Neuronal stem cell (in vitro differentiated cells): ENCODE results near the gene ACYP2.

Experiments
- DNase-seq: peaks from one replicate; pipeline ENCODE4 v3.0.0-alpha.2; 2013; ENCODE audit warnings: low spot score
- H2AFZ ChIP-seq: one replicate; pipeline ENCODE4 v1.6.1; 2013; ENCODE audit warnings: mild to moderate bottlenecking, low read length, inconsistent platforms
- H2AK5ac ChIP-seq: 2 replicates; pipeline ENCODE4 v1.6.1; 2013; ENCODE audit warnings: low read depth, mild to moderate bottlenecking, inconsistent platforms, low read length, moderate library complexity, mixed read lengths
- H2BK120ac ChIP-seq: 2 replicates; pipeline ENCODE4 v1.6.1; 2013; ENCODE audit warnings: low read depth, mild to moderate bottlenecking, inconsistent platforms, low read length, moderate library complexity, mixed read lengths
- H2BK12ac ChIP-seq: one replicate; pipeline ENCODE4 v1.6.1; 2013; ENCODE audit warnings: low read length, inconsistent platforms
- H2BK15ac ChIP-seq: 2 replicates; pipeline ENCODE4 v1.6.1; 2013; ENCODE audit warnings: mild to moderate bottlenecking, low read length, inconsistent platforms, mixed read lengths
- H2BK5ac ChIP-seq: one replicate; pipeline ENCODE4 v1.6.1; 2013; ENCODE audit warnings: inconsistent platforms, mild to moderate bottlenecking, low read length, moderate library complexity
- H3K14ac ChIP-seq: one replicate; pipeline ENCODE4 v1.6.1; 2013; ENCODE audit warnings: low read length, inconsistent platforms
- H3K18ac ChIP-seq: 2 replicates; pipeline ENCODE4 v1.6.1; 2013; ENCODE audit warnings: low read length, inconsistent platforms
- H3K23ac ChIP-seq: 2 replicates; pipeline ENCODE4 v1.6.1; 2013; ENCODE audit warnings: low read depth, mild to moderate bottlenecking, mixed read lengths, low read length, inconsistent platforms; ENCODE audit not compliant: poor library complexity
- H3K27ac ChIP-seq: replicated peaks from 3 replicates; pipeline ENCODE4 v1.5.1; 2013; ENCODE audit warnings: low read length, inconsistent platforms
- H3K27me3 ChIP-seq, 3 experiments: 2 replicates each; pipeline ENCODE4 v1.6.1; 2013; ENCODE audit warnings: low read length in 3 of 3, mild to moderate bottlenecking in 2 of 3, inconsistent platforms in 1 of 3, low read depth in 1 of 3, mixed read lengths in 1 of 3, moderate library complexity in 1 of 3; ENCODE audit not compliant: control insufficient read depth in 3 of 3, insufficient read depth in 3 of 3
- H3K36me3 ChIP-seq, 2 donors: replicated peaks in 1 of 2; 2 replicates each; pipeline ENCODE4 v1.6.1; 2013; ENCODE audit warnings: low read length in 2 of 2; ENCODE audit not compliant: control insufficient read depth in 2 of 2, insufficient read depth in 2 of 2
- H3K4ac ChIP-seq: 2 replicates; pipeline ENCODE4 v1.6.1; 2013; ENCODE audit warnings: inconsistent platforms, mild to moderate bottlenecking, low read length, moderate library complexity
- H3K4me1 ChIP-seq, 2 donors: 1 replicate in 1 of 2; 2 replicates in 1 of 2; pipeline ENCODE4 v1.6.1; 2013; ENCODE audit warnings: low read length in 2 of 2, low read depth in 1 of 2; ENCODE audit not compliant: control insufficient read depth in 2 of 2, insufficient read depth in 1 of 2
- H3K4me2 ChIP-seq: one replicate; pipeline ENCODE4 v1.6.1; 2013; ENCODE audit warnings: mild to moderate bottlenecking, low read length, inconsistent platforms; ENCODE audit not compliant: insufficient read depth, poor library complexity, severe bottlenecking
- H3K4me3 ChIP-seq, 2 donors: 2 replicates each; pipeline ENCODE4 v1.5.1; 2013; ENCODE audit warnings: low read length in 2 of 2, mild to moderate bottlenecking in 2 of 2, inconsistent platforms in 1 of 2, moderate library complexity in 1 of 2
- H3K79me1 ChIP-seq: one replicate; pipeline ENCODE4 v1.6.1; 2013; ENCODE audit warnings: low read depth, mild to moderate bottlenecking, inconsistent platforms, low read length, moderate library complexity
- H3K9ac ChIP-seq: one replicate; pipeline ENCODE4 v1.6.1; 2013; ENCODE audit warnings: mild to moderate bottlenecking, low read depth, low read length, inconsistent platforms; ENCODE audit not compliant: poor library complexity
- H3K9me3 ChIP-seq, 2 donors: replicated peaks in 1 of 2; 2 replicates each; pipeline versions ENCODE3 to v1.6.1; 2013; ENCODE audit warnings: low read length in 2 of 2, mild to moderate bottlenecking in 2 of 2, inconsistent platforms in 1 of 2, low read depth in 1 of 2, mixed read lengths in 1 of 2, moderate library complexity in 1 of 2; ENCODE audit not compliant: control insufficient read depth in 2 of 2, insufficient read depth in 1 of 2
- H4K8ac ChIP-seq: one replicate; pipeline ENCODE4 v1.6.1; 2013; ENCODE audit warnings: low read depth, mild to moderate bottlenecking, inconsistent platforms, low read length, moderate library complexity
- H4K91ac ChIP-seq: one replicate; pipeline ENCODE4 v1.6.1; 2013; ENCODE audit warnings: low read length, low read depth, mild to moderate bottlenecking, inconsistent platforms; ENCODE audit not compliant: poor library complexity
- WGBS, 2 donors: extraction: QIAGEN DNeasy Blood & Tissue Kit; methylation state at CpG; one replicate each; pipeline ENCODE4 v1.1.7; 2013; ENCODE audit warnings: missing lambda C conversion rate in 2 of 2, mixed read lengths in 1 of 2; ENCODE audit not compliant: insufficient read length in 2 of 2, insufficient replicate concordance in 1 of 2; ENCODE audit errors: extremely low coverage in 2 of 2; 5-methylcytosine and 5-hydroxymethylcytosine counted together

Gene ACYP2

GRCh38 chr2:54306556-54306955 is 191.1 kb downstream of the ACYP2 start:
- no peak overlapping the region for H3K27ac ChIP-seq
- H2BK12ac ChIP-seq = no peak overlapping the region
- H3K23ac ChIP-seq = no peak overlapping the region
- H4K8ac ChIP-seq = no peak overlapping the region
- H3K9ac ChIP-seq = no peak overlapping the region
- DNase-seq = no peak
- no peak overlapping the region for H3K4me2 ChIP-seq
- H2BK15ac ChIP-seq = no peak overlapping the region
- H2BK5ac ChIP-seq = no peak overlapping the region
- H3K36me3 ChIP-seq = peaks cover 0 to 2% of the 10 kb centered on the region in 2 donors
- WGBS, 2 donors = no CpG with 5 or more reads among the region's 3 CpGs
- no peaks in the 10 kb centered on the region for H3K27me3 ChIP-seq
- no peaks in the 10 kb centered on the region for H3K79me1 ChIP-seq
- H3K4me1 ChIP-seq = peaks cover 0 to 3% of the 10 kb centered on the region in 2 donors
- no peak overlapping the region for H3K18ac ChIP-seq
- no peak overlapping the region for H3K4ac ChIP-seq
- H4K91ac ChIP-seq = no peak overlapping the region
- H3K14ac ChIP-seq = no peak overlapping the region
- H2AK5ac ChIP-seq = no peak overlapping the region
- H3K4me3 ChIP-seq = no peak overlapping the region
- no peak overlapping the region for H2AFZ ChIP-seq
- H3K9me3 ChIP-seq = no peaks in the 10 kb centered on the region
- H2BK120ac ChIP-seq = no peak overlapping the region

GRCh38 chr2:54308186-54308585 is 192.8 kb downstream of the ACYP2 start:
- H3K18ac ChIP-seq = no peak overlapping the region
- H2AK5ac ChIP-seq = no peak overlapping the region
- H3K4ac ChIP-seq = no peak overlapping the region
- no peak overlapping the region for H2BK120ac ChIP-seq
- no peak overlapping the region for H3K23ac ChIP-seq
- no peaks in the 10 kb centered on the region for H3K27me3 ChIP-seq
- H3K9ac ChIP-seq = no peak overlapping the region
- H3K27ac ChIP-seq = no peak overlapping the region
- H2BK15ac ChIP-seq = no peak overlapping the region
- no peak overlapping the region for H3K14ac ChIP-seq
- no peak overlapping the region for H4K91ac ChIP-seq
- H3K4me3 ChIP-seq = no peak overlapping the region
- H4K8ac ChIP-seq = no peak overlapping the region
- no peaks in the 10 kb centered on the region for H3K9me3 ChIP-seq
- DNase-seq = no peak
- WGBS, 2 donors = no CpG with 5 or more reads among the region's 6 CpGs
- H2BK12ac ChIP-seq = no peak overlapping the region
- H3K4me1 ChIP-seq = peaks cover 0 to 3% of the 10 kb centered on the region in 2 donors
- H3K4me2 ChIP-seq = no peak overlapping the region
- H3K79me1 ChIP-seq = no peaks in the 10 kb centered on the region
- H3K36me3 ChIP-seq = no peaks in the 10 kb centered on the region
- H2AFZ ChIP-seq = no peak overlapping the region
- H2BK5ac ChIP-seq = no peak overlapping the region

- H2BK5ac ChIP-seq = no peak overlapping the region
- no peaks in the 10 kb centered on the region for H3K27me3 ChIP-seq
- H2BK15ac ChIP-seq = no peak overlapping the region
- no peak overlapping the region for H3K4me2 ChIP-seq
- H3K27ac ChIP-seq = no peak overlapping the region
- H3K9ac ChIP-seq = no peak overlapping the region
- H4K8ac ChIP-seq = no peak overlapping the region
- H3K4me3 ChIP-seq = no peak overlapping the region
- DNase-seq = no peak
- H2AK5ac ChIP-seq = no peak overlapping the region
- H3K9me3 ChIP-seq = no peaks in the 10 kb centered on the region
- no CpG with 5 or more reads among the region's 2 CpGs for WGBS, 2 donors
- no peak overlapping the region for H3K23ac ChIP-seq
- no peak overlapping the region for H3K4ac ChIP-seq
- H2AFZ ChIP-seq = no peak overlapping the region
- no peak overlapping the region for H3K14ac ChIP-seq
- H4K91ac ChIP-seq = no peak overlapping the region
- peaks cover 0 to 3% of the 10 kb centered on the region in 2 donors for H3K4me1 ChIP-seq
- no peaks in the 10 kb centered on the region for H3K36me3 ChIP-seq
- H2BK120ac ChIP-seq = no peak overlapping the region
- no peak overlapping the region for H3K18ac ChIP-seq
- no peak overlapping the region for H2BK12ac ChIP-seq
- H3K79me1 ChIP-seq = no peaks in the 10 kb centered on the region
These were observed 193.4 kb downstream of the ACYP2 start for GRCh38 chr2:54308782-54309181.

GRCh38 chr2:54310311-54310710 is 194.9 kb downstream of the ACYP2 start:
- H3K9me3 ChIP-seq = no peaks in the 10 kb centered on the region
- no peak overlapping the region for H3K4ac ChIP-seq
- no peaks in the 10 kb centered on the region for H3K36me3 ChIP-seq
- H2BK120ac ChIP-seq = no peak overlapping the region
- peaks cover 0 to 3% of the 10 kb centered on the region in 2 donors for H3K4me1 ChIP-seq
- H3K79me1 ChIP-seq = no peaks in the 10 kb centered on the region
- no peak overlapping the region for H3K23ac ChIP-seq
- H3K4me2 ChIP-seq = no peak overlapping the region
- no peak overlapping the region for H2AFZ ChIP-seq
- DNase-seq = no peak
- H2AK5ac ChIP-seq = no peak overlapping the region
- no peak overlapping the region for H2BK5ac ChIP-seq
- H3K27me3 ChIP-seq = no peaks in the 10 kb centered on the region
- H3K14ac ChIP-seq = no peak overlapping the region
- no peak overlapping the region for H3K9ac ChIP-seq
- no peak overlapping the region for H2BK12ac ChIP-seq
- H4K8ac ChIP-seq = no peak overlapping the region
- no peak overlapping the region for H2BK15ac ChIP-seq
- H3K4me3 ChIP-seq = no peak overlapping the region
- WGBS, 2 donors = no CpG with 5 or more reads among the region's 3 CpGs
- H3K18ac ChIP-seq = no peak overlapping the region
- no peak overlapping the region for H4K91ac ChIP-seq
- H3K27ac ChIP-seq = no peak overlapping the region
